Stimulated activated CD4-positive, alpha-beta T cell treated with anti-CD3 and anti-CD28 coated beads, TNF-alpha, amount 100 ng/mL, for 24 hours (primary cell): ENCODE data around the gene SPACA6.

Experiments
- DNase-seq, 3 experiments: peaks; one replicate each; pipeline ENCODE4 v3.0.0-alpha.2; 2020; ENCODE audit warnings: low read depth in 3 of 3

Gene SPACA6

DNA sequence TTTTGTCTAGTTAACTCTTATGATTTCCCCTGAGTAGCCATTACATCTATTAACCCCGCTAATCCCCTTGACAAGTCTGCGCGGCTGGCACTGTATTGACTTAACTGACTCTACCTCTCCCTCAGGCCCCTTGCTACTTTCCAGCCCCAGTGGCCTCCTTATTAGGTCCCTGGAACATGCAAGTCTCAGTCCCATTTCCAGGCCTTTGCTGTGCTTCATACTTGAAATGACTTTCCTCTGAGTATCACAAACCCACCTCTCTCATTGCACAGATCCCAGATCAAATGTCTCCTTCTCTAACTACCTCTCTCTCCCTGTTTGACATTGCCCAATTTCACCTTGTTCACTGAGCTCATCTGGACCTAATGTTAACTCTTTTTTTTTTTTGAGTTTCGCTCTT is 13.2 kb downstream of the SPACA6 start:
- no peak for DNase-seq

DNA sequence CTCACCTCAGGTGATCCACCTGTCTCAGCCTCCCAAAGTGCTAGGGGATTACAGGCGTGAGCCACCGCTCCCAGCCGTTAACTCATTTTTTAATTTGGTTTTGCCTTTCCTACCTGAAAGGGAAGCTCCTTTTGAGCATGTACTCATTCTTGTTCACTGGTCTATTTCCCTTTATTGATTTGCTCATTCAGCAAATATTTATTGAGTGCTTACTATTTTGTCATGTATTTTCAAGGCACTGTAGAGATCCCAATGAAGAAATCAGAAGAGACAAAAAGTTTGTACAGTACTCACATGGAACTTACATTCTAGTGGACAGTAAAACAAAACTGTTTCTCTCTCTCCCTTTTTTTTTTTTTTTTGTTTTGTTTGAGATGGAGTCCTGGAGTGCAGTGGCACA is 13.8 kb downstream of the SPACA6 start:
- DNase-seq, result no peak

DNA sequence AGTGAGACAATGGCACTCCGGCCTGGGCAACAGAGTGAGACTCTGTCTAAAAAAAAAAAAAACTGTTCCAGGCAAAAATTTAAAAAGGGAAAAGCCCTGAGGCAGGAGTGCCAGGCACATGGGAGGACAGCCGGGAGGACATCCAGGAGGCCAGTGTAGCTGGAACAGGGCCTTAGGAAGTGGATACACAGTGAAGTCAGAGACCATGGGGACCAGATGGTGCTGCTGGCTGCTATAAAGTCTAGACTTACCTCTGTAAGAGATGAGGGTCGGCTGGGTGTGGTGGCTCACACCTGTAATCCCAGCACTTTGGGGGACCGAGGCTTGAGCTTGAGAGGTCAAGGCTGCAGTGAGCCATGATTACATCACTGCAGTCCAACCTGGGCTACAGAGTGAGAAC is 15.7 kb downstream of the SPACA6 start:
- no peak for DNase-seq

DNA sequence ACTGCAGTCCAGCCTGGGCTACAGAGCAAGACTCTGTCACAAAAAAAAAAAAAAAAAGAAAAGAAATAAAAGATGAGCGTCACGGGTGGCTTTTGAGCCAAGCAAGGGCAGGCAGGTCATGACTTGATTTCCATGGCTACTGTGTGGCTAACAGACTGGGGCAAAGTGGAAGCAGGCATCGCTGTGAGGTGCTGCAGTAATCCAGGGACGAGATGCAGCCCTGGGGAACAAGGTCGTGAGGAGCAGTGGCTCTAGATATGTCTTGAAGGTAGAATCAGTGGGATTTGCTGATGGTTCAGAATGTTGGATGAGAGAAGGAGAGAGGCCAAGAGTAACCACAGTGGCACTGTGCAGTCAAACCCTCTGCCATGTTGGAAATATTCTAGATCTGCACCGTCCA is 16.4 kb downstream of the SPACA6 start:
- no peak for DNase-seq

DNA sequence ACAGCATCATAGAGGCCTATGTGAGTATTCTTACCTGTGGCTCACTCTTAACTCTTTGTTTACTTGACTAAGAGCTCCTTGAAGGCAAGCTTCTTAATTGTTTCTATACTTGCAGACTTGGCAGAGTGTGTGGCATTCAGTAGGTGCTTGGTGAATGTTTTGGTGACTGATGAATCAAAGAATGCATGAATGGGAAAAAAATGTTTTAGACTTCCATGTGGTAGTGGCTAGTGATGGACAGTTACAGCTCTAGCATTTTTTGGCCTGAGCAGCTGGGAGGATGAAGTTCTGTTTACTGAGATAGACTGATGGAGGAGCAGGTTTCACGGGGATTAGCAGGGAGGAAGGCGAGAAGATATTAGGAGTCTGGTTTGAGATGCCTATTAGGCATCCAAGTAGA is 17.0 kb downstream of the SPACA6 start:
- no peak for DNase-seq

DNA sequence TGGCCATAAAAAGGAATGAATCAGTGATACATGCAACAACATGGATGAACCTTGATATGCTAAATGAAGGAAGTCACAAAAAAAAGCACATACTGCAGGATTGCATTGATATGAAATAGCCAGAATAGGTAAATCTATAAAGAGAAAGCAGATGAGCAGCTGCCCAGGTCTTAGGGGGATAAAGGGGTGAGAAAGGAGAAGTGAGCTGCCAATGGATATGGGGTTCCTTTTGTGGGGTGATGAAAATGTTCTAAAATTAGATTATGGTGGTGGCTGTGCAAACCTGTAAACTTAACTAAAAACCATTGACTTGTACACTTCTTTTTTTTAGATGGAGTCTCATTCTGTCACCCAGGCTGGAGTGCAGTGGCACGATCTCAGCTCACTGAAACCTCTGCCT is 18.6 kb downstream of the SPACA6 start:
- no peak for DNase-seq

DNA sequence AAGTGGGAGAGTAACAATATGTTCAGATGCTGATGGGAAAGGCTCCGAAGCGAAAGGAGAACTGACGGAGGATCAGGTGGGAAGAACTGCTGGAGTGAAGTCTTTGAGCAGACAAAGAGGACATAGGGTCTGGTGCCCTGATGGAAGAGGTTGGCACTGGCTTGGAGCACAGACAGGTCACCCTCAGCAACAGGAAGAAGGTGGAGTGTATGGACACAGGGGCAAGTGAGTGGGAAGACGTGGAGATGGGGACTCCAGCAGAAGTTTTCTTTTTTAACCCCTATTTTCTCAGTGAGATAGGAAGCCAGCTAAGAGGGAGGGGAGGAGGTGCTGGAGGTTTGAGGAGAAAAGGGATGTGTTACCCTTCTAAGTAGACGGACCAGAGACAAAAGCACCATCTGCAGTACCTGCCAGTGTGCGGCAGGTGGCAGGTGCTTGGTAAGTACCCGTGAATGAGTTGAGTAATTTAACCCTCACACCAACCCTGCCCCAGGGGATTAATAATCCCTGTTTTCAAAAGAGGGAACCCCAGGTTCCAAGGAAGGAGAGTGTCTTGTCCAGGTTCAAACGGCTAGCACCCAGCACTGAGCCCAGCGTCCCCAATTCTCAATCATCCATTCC is 19.4 kb downstream of the SPACA6 start:
- no peak for DNase-seq

DNA sequence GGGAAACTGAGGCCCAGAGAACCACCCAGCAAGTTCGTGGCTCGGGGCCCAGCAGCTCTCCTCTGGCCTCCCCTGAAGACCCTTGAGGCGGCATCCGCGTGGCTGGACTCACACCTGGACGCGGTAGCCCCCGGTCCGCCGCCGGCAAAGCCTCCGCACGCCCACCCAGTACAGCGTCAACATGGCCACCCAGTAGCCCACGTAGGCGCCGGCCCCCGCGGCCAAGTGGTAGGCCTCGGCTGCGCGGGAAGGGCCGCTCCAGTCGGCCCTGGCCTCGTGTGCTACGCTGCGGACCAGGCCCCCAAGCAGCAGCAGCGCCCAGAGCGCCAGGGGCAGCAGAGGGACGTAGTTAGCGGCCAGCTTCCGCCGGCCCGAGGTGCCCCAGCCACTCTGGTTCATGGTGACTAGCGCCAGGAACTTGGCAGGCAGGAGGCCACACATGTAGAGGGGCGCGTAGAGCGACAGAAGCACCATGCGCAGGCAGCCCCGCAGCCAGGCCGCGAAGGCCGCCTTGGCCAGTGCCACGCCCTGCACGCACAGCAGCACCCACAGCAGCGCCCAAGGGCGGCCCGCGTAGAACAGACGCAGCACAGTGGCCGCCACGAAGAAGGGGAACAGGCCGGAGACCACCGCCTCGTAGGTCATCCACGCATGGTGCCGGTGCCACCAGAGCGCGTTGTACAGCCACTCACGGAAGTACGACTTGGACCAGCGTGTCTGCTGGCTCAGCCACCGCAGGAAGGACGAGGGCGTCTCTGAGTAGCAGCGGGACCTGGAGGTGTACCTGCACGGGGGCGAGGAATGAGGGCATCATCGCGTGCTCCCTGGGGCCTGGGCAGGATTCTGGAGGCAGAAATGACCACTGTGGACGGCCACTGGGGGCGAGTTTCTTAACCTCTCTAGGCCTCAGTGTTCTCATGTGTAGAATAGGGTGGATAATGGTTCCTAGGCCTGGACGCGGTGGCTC is 20.5 kb downstream of the SPACA6 start:
- DNase-seq, result no peak

DNA sequence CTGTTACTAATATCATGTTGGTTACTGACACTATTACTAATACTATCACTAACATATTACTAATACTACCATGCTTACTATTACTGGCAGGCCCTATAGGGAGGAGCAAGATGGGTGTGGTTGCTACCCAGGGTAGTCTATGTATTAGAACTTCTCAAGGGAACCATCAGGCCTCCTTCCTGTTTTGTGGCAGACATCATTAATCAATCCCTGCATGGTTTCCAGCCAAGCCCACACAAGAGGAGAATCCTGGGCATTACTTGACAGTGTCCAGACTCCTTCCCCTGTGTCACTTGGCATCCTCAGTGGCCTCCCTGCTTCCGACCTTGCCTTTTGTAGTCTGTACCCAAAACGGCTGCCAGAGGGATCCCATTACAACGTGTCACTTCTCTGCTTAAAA is 21.7 kb downstream of the SPACA6 start:
- no peak for DNase-seq

DNA sequence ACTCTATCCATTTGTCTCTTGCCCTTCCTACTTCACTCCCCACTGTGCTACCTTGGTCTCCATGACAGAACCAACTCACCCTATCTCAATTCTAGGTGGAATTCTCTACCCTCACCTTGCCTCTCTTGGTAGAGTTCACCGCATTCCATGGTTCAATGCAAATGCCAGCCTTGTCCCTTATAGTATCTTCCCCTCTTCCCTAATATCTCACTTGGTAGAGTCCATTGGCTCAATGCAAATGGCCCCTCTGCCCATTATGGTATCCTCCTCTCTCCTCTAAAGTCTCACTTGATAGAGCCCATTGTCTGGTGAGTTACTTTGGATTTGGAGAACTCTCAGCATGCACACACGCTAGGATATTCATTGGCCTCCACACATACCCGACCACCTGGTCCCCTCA is 22.7 kb downstream of the SPACA6 start:
- DNase-seq, result no peak

DNA sequence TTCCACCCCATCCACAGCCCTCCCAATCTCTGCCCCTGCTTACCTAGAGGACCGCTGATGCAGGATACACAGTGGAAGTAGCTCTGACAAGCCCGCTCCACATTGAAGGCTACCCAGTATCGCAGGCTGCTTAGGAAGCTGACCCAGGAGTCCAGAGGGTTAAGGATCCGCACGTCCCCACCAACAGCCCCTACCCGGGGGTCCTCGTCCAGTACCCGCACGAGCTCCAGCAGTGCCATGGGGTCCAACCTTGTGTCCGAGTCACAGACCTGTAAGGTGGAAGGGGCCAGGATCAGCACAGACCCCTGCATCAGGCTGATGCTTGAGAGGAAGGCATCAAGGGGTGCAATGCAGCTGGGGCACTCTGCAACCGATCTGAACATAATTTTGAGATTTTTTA is 23.8 kb downstream of the SPACA6 start:
- no peak for DNase-seq

DNA sequence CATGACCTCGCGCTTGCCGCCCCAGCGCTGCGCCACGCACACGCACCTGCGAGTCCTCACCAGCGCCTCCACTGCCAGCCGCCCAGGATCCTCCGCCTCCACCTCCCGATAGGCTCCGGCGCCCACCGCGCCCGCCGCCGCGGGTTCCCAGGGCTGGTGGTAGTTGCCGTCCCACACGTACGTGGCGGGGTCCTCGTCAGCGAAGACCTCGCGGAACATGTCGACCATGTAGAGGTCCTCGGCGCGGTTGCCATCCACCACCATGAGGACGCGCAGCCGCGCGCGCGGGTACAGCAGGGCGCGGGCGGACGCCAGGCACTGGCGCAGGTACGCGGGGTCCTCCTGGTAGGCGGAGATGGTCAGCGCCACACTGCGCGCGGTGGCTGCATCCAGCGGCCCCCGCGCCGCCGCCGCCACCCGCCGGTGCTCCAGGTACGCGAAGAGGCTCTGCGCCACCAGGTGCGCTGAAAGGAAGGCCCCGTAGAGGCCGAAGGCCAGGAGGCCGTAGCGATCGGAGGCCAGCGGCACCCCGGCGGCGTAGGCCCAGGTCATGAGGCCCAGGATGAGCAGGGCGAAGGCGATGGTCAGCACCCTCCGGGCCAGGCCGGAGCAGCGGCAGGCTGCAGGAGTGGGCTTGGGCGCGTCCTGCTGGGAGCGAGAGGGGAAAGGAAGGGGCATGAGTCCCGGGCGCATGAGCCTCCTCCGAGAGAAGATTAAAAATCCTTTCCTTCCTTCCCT is 26.3 kb downstream of the SPACA6 start:
- no peak for DNase-seq

DNA sequence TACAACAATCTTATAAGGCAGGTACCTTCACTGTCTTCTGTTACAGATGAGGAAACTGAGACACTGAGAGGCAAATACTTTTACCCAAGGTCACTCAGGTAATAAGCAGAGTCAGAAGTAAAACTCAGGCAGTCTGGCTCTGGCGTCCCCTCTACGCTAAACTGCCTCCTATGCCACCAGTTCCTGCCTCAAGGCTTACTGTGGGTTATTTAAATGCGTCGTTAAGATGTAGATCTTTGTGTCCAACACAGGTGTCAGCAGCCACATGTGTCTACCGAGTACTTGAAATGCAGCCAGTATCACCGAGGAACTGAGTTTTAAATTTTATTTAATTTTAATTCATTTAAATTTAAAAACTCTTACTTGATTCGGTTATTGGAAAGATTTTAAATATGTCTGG is 28.8 kb downstream of the SPACA6 start:
- DNase-seq, result no peak

DNA sequence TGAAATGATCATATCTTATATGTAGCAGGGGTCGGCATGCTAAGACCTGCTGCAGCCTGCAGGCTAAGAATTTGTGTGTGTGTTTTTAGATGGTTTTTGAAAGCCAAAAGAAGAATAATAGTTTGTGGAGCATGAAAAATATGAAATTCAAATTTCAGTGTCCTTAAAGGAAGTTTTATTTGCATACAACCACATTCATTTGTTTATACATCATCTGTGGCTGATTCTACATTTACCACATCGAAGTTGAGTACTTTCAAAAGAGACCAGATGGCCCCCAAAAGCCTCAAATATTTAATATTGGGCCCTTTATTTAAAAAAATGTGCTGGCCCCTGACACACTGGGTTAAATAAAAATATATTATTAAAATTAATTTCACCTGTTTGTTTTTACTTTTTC is 29.4 kb downstream of the SPACA6 start:
- no peak for DNase-seq

DNA sequence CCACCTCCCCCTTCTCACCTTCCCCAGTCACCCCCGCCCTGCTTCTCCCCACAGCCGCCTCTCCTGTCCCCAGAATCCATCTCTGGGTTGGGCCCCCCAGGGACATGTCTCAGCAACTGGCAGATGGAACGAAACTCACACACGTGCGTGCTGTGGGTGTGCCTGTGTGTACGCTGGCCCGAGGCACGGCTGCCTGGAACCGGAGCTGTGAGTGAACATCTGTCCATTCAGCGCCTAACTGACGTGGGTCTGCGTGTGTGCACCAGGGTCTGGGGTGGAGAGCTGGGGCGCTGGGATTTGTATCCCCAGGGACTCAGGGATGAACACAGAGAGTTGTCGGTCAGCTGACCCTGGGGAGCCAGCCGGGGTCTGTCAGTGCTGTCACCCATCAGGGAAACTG is 31.4 kb downstream of the SPACA6 start:
- no peak for DNase-seq

DNA sequence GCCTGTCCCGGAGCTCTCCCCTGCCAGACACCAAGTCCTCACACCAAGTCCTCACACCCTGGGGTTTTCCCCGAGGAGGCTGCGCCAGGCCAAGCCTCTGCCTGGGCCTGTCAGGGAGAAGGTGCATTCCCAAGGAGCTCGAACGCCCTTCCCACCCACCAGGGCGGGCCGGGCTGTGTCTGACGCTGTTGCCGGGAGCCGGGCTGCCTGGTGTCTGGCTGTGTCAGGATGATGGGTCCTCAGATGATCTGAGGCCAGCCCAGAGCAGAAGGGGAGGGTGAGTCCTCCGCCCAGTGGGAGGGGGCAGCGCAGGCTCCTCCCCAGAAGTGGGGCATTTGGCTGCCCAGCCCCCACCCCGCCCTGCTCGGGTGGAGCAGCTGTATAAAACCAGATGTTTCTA is 32.9 kb downstream of the SPACA6 start:
- DNase-seq, result no peak

DNA sequence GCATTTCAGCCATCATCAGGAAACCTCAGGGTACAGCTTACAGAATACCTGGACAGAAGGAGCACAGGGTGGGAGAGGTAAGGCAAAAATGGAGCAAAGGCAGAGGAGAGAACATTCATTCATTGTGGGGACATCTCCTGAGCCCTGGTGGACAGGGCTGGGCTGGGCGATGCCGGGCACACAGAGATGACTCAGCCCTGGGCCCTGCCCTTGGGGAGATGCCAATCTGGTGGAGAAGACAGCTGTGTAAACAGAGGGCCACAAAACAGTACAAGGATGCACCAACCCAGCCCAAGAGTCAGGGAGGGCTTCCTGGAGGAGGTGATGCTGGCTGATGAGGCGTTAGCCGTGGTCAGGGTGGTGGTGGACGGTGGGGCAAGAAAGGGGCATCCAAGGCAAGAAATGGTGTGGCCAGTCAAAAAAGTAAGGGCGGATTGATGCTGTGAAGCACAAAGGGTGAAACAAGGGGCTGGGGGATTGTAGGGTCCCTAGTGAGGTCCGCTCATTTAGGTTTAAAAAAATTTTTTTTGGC is 34.3 kb downstream of the SPACA6 start:
- no peak for DNase-seq

DNA sequence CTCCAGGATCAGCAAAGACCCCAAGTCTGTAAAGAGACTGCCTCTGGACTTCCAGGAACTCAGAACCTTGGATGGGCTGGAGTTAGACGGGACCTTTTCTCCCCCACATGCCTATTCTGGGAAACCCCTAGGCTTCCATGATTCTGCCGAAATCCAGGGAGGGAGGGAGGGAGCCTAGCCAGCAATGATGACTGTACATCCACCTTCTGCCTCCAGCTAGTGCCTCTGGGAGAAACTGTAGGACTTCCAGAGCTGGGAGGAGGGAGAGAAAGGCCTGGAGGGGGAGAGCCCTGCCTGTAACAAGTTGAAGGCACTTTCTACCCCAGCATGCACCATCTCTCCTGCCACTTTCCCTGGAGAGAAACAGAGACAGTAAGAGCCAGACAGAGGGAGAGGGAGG is 36.7 kb downstream of the SPACA6 start:
- no peak for DNase-seq

DNA sequence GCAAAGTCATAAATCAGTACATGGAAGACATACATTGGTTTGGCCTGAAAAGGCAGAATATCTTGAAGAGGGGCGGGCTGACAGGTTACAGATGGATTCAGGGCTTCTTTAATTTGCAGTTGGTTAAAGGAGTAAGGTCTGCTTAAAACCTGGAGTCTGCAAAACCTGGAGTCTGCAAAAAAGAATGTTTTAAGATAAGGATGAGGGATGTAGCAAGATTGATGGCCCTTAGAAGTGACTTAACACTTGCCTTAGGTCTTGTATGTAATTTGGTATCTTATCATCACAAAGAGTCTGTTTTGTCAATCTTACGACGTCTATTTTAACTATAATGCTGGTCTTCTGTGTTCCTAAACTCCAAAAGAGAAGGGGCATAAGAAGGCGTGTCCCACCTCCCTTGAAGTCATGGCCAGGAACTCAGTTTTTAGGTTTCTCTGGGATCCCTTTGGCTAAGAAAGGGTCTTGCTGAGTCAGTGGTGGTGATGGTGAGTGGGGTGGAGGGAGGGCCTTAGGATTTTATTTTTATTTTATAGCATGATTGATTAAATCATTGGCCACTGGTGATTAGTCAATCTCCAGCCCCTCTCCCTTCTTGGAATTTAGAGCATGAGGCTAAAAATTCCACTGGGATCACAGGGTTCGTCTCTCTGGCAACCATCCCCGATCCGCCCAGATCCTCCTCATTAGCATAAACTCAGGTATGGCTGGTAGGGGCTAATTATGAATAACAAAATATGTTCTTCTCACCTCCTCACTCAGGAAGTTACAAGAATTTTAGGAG is 40.8 kb downstream of the SPACA6 start:
- DNase-seq, result no peak

DNA sequence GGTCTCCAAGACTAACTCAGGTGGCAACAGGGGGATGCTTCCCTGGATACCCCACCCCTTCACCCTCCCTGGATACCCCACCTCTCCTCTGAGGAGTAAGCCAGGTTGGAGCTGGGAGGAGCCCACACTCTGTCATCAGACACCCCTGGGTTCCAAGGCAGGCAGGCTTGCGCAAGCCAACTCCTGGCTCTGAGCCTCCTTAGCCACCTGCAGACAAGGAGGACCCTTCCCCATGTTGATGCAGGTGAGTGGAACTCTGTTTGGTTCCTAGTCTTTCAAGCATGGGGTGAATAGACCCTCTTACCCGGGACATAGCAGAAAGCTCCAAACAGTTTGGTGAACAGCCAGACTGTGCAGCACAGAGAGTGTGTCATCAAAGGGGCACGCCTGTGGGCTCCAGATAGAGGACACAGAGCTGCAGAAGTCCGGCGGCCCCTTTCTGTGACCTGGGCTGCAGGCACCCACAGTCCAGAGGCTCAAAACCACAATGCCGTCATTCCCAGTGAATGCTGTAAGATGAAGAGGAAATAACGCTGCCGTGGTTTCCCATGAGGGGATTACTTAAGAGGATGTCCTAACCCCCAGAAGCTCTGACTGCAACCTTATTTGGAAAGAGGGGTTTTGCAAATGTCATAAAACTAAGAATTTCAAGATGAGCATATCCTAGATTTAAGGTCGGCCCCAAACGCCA is 42.8 kb downstream of the SPACA6 start:
- no peak for DNase-seq

DNA sequence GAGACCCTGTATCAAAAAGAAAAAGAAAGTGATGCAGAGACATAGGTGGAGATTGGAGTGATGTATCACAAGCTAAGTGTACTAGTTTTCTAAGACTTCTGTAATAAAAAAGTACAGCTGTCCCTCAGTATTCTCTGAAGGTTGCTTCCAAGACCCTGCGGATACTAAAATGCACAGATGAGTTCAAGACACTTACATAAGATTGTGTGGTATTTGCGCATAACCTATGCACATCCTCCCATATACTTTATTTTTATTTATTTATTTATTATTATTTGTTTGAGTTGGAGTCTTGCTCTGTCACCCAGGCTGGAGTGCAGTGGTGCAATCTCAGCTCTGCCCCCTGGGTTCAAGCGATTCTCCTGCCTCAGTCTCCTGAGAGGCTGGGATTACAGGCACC is 44.3 kb downstream of the SPACA6 start:
- DNase-seq, result no peak
